GM19452 (cell line): ENCODE measurements around the gene GSTO2.
"Not testable (repeated sequence)": the region's sequence is repeated elsewhere in the genome, so short reads cannot be mapped to it uniquely, and the experiment has no call there.

Experiments
- ATAC-seq: cut with Tn5 transposase; IDR thresholded peaks from one replicate; pipeline ENCODE4 v1.9.1; 2021; ENCODE audit not compliant: unreplicated experiment

GSTO2 gene

GRCh38 chr10:104268713-104269645 lies at the start of gene GSTO2:
TSS of gene GSTO2 (plus strand) at chr10:104269184. CDS start at chr10:104274916, 5,732 bp downstream.
- peak; percentile 98 for ATAC-seq

DNA sequence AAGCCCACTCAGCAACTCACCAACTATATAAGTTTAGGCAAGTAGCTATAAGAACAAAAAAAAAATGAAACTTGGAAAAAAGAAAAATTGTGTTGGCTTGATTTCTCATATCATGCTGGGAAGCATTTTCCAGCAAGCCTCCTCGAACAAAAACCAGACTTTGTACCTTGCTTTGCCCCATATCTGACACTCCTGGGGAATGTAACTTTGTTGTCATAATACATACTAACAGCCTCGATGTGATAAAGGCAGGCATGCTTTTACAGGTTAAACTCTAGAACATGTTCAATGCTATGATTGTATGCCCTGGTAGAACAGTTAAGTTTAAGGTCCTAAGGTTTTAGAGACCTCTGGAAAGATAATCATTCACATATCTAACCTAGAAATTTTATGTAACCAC lies 48.5 kb upstream of the GSTO2 start:
- ATAC-seq: no peak

DNA sequence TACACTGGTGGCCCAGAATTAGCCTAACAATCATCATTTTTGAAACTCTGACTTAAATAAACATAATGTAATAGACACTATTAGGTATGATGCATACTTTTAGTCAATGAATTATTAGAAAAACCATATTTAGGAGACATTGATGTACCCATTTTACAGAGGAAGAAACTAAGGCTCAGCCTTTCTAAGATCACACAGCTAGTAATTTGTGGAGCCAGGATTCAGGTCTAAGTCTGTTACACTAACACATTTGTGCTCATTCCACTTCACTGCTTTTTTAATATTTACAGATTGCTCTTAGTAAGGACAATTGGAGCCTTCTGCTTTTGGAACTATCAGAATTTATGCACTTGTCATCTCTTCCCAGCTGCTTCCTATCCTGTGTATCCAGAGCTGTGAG lies 45.7 kb upstream of the GSTO2 start:
- no peak for ATAC-seq

- ATAC-seq: no peak
These were observed 38.5 kb upstream of the GSTO2 start for GRCh38 chr10:104230490-104230889.

- peak; percentile 100 for ATAC-seq
These were observed 37.0 kb upstream of the GSTO2 start, which contains the start of gene CFAP43 for GRCh38 chr10:104231784-104232612. TSS of gene CFAP43 (minus strand) at chr10:104232364. CDS start at chr10:104232246, 118 bp downstream.

DNA sequence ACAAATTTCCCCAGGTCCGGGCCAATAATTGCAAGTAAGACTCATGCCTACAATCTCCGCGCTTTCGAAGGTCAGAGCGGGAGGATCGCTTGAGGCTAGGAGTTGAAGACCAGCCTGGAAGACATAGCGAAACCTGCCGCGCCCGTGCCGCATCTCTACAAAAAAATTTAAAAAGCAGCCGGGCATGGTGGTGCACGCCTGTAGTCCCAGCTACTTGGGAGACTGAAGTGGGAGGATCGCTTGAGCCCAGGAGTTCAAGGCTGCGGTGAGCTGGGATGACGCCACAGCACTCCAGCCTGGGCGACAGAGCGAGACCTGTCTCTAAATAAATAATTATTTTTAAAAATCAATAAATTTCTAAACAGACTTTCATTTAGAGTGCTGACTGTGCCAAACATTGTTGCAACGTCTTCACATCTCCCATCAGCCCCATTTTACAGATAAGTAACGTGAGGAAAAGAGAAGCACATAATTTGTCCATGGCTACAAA lies 36.3 kb upstream of the GSTO2 start:
- peak; percentile 22 for ATAC-seq

DNA sequence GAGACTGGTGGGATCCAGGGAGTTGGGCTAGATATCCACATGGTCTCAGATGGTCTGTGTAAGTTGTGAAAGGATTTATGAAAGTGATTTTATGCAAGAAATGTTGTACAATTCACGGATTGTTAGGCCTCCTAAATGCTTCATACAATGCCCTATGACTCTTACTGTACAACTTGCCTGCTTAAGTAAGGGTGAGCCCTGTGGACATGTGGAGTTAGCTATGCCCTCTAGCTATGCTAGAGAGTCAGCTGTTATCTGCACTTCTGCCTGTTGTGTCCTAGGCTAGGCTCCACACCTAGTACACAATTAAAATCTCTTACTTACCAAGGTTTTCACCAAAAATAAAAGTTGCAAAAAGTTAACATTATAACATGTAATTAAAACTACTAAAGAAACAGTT lies 35.2 kb upstream of the GSTO2 start:
- no peak for ATAC-seq

DNA sequence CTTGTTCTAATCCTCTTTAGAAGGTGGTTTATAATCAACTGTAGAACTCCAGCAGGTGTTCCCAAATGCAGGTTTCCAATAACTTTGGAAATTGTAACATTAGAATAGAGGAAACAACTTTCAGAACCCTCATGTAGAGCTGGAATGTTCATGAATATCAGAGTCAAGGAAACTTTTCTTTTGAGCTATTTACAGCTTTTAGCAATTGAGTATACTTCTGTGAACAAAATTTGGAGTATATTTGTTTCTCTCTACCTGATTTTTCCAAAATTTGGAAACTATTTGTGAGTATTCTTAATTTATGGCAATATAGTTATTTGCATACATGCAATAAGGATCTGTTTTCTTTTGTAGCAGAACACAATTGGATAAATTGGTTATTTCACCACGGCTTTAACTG lies 34.0 kb upstream of the GSTO2 start:
- no peak for ATAC-seq

DNA sequence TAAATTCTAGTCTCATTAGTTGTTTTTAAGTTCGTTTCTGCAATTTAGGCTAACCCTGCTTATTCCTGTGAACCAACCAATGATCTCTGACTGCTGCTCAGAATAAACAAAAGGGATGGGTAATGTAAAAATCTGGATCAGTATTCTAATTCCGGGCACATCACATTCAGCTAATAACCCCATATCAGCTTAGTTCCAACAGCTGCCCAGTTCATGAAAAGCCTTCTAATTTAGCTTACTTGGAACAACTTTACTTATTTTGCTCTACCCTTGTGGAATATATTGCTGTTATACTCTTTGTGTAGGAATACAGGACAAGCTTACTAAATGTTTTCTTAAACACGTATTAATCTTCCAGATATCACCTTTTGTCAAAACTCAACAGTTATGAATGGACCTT lies 33.2 kb upstream of the GSTO2 start:
- ATAC-seq: no peak

DNA sequence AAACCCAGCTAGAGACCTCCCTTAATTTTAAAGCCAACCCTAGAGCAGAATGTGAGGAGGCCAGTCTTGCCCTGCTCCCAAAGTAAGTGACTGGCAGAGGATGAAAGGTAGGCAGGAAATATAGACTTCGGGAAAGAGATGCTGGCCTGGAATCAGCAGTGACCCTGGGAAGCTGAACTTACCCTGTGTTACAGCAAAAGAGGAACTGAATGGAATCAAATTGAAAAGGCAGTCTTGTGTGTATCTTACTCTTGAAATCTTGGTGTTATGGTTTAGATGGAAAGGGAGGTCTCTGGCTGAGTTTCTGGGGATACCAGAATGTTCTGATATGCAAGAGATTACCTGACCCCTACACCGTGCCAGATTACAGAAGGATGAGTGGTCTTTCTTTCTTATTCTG lies 28.9 kb upstream of the GSTO2 start:
- no peak for ATAC-seq

DNA sequence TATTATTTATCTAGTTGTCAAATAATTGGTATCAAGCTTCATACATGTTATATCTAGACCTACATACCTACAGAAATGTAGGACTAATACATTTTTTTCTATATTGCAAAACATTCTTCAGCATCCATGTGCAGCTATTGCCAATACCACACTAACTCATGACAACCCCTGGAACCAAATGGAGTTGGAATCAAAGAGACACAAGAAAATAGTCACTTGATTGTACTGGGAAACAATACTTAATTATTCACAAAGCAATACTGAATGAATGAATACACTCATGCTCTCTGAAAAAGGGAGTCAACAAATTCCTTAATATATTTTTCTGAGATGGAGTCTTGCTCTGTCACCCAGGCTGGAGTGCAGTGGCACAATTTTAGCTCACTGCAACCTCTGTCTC lies 26.4 kb upstream of the GSTO2 start:
- ATAC-seq: no peak

DNA sequence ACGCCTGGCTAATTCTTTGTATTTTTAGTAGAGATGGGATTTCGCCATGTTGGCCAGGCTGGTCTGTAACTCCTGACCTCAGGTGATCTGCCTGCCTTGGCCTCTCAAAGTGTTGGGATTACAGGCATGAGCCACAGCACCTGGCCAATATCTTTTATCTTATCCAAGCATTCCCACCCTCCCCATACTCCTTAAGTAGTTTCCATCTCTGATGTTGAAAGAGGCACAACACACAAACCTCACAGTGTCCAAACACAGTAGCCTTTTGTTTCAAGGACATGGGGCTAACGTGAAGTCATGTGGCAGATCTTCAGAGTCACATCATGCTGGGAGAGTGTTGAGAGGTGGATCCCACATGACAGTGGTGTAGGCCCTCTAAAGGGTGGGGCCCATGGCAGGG lies 26.0 kb upstream of the GSTO2 start:
- ATAC-seq: not testable (repeated sequence)

DNA sequence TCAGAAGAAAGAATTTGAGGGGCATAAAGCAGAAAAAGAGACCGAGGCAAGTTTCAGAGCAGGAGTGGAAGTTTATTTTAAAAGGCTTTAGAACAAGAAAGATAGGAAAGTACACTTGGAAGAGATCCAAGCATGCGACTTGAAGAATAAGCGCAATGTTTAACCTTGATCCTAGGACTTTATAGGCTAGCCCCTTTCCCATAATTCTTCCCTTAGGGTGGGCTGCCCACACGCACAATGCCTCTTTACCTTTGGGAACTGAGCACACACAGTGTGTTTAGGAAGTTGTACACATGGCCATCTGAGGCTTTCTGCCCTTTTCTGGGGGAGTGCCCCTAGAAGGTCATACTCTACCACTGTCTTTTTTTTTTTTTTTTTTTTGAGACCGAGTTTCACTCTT lies 25.5 kb upstream of the GSTO2 start:
- no peak for ATAC-seq

DNA sequence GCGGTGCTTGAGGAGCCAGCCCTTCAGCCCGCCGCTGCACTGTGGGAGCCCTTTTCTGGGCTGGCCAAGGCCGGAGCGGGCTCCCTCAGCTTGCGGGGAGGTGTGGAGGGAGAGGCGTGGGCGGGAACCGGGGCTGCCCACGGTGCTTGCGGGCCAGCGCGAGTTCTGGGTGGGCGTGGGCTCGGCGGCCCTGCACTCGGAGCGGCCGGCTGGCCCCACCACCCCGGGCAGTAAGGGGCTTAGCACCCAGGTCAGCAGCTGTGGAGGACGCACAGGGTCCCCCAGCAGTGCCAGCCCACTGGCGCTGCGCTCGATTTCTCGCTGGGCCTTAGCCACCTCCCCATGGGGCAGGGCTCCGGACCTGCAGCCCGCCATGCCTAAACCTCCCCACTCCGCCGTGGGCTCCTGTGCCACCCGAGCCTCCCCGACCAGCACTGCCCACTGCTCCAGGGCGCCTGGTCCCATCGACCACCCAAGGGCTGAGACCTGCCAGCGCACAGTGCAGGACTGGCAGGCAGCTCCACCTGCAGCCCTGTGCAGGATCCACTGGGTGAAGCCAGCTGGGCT lies 23.8 kb upstream of the GSTO2 start:
- ATAC-seq: no peak

GRCh38 chr10:104246976-104247375 lies 22.0 kb upstream of the GSTO2 start:
- ATAC-seq: no peak

DNA sequence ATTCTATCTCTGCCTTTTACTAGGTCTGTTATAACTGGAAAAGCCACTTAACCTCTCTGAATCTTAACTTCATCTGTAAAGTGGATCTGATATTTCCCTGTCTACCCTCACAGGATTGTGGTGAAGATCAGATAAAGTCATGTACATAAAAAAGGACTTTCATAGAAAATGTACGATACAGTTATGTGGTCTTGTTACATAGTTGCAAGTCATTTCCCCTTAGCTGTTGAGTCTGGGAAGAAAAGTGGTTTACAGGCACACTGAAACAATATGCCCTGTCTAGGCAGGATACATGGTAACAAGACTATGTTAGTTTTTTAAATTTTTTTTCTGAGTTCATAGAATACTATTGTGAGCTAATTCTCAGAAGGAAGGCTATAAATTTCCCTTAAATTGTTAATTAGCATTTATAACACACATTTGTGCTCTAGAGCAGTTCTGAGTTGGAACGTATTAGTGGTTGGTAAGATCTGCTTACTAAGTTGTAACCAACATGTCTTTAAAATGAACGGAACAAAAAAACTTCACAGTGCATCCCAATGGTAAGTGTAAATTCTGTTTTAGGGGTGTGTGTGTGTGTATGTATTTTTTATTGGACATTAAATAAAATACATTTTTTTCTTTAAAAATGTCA lies 21.4 kb upstream of the GSTO2 start:
- no peak for ATAC-seq

DNA sequence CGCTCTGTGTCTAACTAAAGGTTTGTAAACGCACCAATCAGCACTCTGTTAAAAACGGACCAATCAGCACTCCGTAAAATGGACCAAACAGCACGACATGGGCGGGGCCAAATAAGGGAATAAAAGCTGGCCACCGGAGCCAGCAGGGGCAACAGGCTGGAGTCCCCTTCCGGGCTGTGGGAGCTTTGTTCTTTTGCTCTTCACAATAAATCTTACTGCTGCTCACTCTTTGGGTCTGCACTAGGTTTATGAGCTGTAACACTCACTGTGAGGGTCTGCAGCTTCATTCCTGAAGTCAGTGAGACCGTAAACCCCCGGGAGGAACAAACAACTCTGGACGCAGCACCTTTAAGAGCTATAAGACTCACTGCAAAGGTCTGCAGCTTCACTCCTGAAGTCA lies 20.1 kb upstream of the GSTO2 start:
- not testable (repeated sequence) for ATAC-seq

DNA sequence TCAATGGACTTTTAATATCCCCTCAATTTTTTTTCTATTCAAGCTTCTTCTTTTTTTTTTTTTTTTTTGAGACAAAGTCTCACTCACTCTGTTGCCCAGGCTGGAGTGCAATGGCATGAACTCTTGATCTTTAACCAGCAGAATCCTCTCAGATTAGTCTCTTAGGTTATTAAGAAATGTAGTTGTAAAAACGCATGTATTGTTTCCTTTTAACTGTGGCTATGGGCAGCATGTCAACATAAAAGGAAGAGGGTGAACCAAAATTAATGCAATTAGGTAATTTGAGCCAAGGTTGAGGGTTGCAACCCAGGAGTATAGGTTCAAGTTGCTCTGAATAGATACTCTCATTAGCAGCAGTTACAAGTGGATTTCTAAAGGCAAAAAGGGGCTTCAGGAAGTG lies 18.6 kb upstream of the GSTO2 start:
- no peak for ATAC-seq

GRCh38 chr10:104251443-104251842 lies 17.5 kb upstream of the GSTO2 start:
- ATAC-seq: no peak

DNA sequence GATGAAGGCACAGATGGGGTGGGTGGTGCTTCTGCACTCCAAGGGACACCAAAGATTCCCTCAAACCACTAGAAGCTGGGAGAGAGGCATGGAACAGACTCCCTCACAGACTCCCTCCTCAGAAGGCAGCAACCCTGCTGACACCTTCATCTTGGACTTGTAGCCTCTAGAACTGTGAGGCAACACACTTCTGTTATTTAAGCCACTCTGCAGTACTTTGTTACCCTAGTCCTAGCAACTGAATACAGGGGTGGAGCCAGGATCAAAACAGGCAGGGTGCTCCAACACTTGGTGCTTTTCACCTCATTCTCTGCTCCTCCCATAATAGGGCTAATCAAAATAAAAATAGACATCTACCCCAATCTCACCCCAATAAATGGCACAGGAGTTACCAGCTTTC lies 16.6 kb upstream of the GSTO2 start:
- no peak for ATAC-seq

DNA sequence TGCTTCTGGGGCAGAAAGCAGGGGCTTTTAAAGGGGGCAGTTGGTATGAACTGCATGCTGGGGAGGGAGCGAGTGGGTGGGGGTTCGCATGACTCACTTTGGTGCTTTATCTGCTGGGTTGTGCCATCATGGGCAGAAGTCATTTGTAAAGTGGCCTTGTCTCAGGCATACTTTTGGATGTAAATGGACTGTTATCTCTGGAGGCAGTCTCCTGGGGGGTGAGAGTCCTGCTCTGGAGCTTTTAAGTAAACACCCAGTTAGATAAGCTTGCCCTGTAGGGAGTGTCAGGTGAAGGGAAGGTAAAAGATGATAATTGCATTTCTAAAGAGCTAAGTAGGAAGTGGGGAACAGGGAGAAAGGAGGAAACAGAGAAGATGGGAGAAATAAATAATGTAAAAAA lies 15.9 kb upstream of the GSTO2 start:
- no peak for ATAC-seq
